Measurements from ENCODE around the gene E2F4. TPM values are rescaled to one million over a fixed set of nuclear protein-coding genes. Genes with fewer than 3 reads are reported as not detected.

The E2F4 gene
- total RNA-seq, 1 donor from 2014 or later: 32.4 TPM

DNA sequence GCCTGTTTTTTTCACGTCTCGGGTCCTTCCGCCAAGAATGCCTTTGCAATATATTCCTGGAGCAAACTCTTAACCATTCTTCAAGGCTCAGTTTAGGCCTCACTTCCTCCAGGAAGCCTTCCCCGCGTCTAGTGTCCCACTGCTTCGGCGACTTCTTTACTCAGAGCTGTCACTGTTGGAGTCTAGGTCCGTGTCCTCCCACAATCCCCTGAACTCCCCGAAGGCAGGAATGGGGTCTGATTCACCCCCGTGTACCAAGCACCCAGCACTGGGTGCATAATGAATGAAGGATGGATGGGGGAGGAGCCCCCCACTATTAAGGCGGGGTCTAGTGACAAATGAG lies 8.7 kb upstream of the E2F4 start:
- H3K9ac ChIP-seq (ENCODE audit: low read depth in 1 of 3, low read length in 3 of 3): peak overlapping the region; percentile 82 to 91 (median 89)
- H3K4me3 ChIP-seq (ENCODE audit: low read length in 3 of 3): peak overlapping the region; percentile 80 to 84 (median 82)
- peaks cover 37 to 54% (median 45%) of the 10 kb centered on the region in 3 donors for H3K4me1 ChIP-seq (ENCODE audit: control insufficient read depth in 3 of 3, insufficient read depth in 3 of 3, low read length in 3 of 3)
- no peaks in the 10 kb centered on the region for H3K27me3 ChIP-seq (ENCODE audit: control insufficient read depth in 3 of 3, insufficient read depth in 3 of 3, low read length in 3 of 3)
- H3K27ac ChIP-seq (ENCODE audit: low read depth, low read length): peak overlapping the region; percentile 95
- no peaks in the 10 kb centered on the region for H3K9me3 ChIP-seq (ENCODE audit: control insufficient read depth in 3 of 3, low read length in 3 of 3)
- H3K36me3 ChIP-seq (ENCODE audit: control insufficient read depth in 3 of 3, insufficient read depth in 3 of 3, low read length in 3 of 3): no peaks in the 10 kb centered on the region

GRCh38 chr16:67183627-67184452 lies 8.1 kb upstream of the E2F4 start, which contains the start of gene MATCAP1:
Gene MATCAP1, minus strand, starts transcription at chr16:67183963. Its CDS starts 3,353 bp downstream, at chr16:67180610.
- peaks cover 31 to 49% (median 42%) of the 10 kb centered on the region in 3 donors for H3K4me1 ChIP-seq (ENCODE audit: control insufficient read depth in 3 of 3, insufficient read depth in 3 of 3, low read length in 3 of 3)
- no peaks in the 10 kb centered on the region for H3K36me3 ChIP-seq (ENCODE audit: control insufficient read depth in 3 of 3, insufficient read depth in 3 of 3, low read length in 3 of 3)
- no peaks in the 10 kb centered on the region for H3K27me3 ChIP-seq (ENCODE audit: control insufficient read depth in 3 of 3, insufficient read depth in 3 of 3, low read length in 3 of 3)
- peak within 1 kb of the TSS; percentile 82 to 91 (median 89) for H3K9ac ChIP-seq (ENCODE audit: low read depth in 1 of 3, low read length in 3 of 3)
- no peaks in the 10 kb centered on the region for H3K9me3 ChIP-seq (ENCODE audit: control insufficient read depth in 3 of 3, low read length in 3 of 3)
- peak within 1 kb of the TSS; percentile 95 for H3K27ac ChIP-seq (ENCODE audit: low read depth, low read length)
- H3K4me3 ChIP-seq (ENCODE audit: low read length in 3 of 3): peak within 1 kb of the TSS; percentile 80 to 84 (median 82)

DNA sequence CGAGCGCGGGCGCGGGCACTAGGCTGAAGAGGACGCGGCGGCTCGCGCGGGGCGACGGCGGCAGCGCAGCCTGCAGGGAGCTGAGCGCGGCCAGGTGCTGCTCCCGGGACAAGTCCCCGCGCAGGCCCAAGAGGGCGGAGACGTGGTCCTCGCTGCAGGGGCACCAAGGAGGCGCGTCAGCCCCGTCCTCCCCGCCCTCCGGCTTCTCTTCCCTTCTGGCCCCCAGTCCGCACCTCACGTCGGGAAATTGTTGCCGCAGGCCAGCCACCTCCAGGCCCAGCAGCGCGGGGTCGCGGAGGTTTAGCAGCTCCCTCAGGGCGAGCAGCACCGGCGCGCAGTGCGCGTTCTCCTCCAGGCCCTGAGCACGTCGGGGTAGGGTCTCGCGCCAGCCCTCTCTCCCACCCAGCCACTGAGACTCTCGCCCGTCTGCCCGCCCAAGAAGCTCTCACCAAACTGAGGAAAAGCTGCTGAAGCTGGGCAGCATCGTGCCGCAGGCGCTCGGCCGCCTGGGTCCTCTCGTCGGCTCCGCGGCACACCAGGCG lies 7.4 kb upstream of the E2F4 start:
- Histone ChIP-seq H3K36me3 (ENCODE audit: control insufficient read depth in 3 of 3, insufficient read depth in 3 of 3, low read length in 3 of 3) (no peaks in the 10 kb centered on the region), H3K4me3 (ENCODE audit: low read length in 3 of 3) (peak overlapping the region; percentile 80 to 84 (median 82)), H3K9me3 (ENCODE audit: control insufficient read depth in 3 of 3, low read length in 3 of 3) (no peaks in the 10 kb centered on the region), H3K4me1 (ENCODE audit: control insufficient read depth in 3 of 3, insufficient read depth in 3 of 3, low read length in 3 of 3) (peaks cover 29 to 47% (median 39%) of the 10 kb centered on the region in 3 donors), H3K27ac (ENCODE audit: low read depth, low read length) (peak overlapping the region; percentile 95), H3K9ac (ENCODE audit: low read depth in 1 of 3, low read length in 3 of 3) (peak overlapping the region; percentile 82 to 91 (median 89)), H3K27me3 (ENCODE audit: control insufficient read depth in 3 of 3, insufficient read depth in 3 of 3, low read length in 3 of 3) (no peaks in the 10 kb centered on the region)

- Histone ChIP-seq H3K9me3 (ENCODE audit: control insufficient read depth in 3 of 3, low read length in 3 of 3) (no peaks in the 10 kb centered on the region), H3K36me3 (ENCODE audit: control insufficient read depth in 3 of 3, insufficient read depth in 3 of 3, low read length in 3 of 3) (no peaks in the 10 kb centered on the region), H3K27ac (ENCODE audit: low read depth, low read length) (no peak overlapping the region), H3K4me3 (ENCODE audit: low read length in 3 of 3) (peak overlapping the region; percentile 41 to 60 (median 52)), H3K27me3 (ENCODE audit: control insufficient read depth in 3 of 3, insufficient read depth in 3 of 3, low read length in 3 of 3) (no peaks in the 10 kb centered on the region), H3K4me1 (ENCODE audit: control insufficient read depth in 3 of 3, insufficient read depth in 3 of 3, low read length in 3 of 3) (peaks cover 29 to 47% (median 39%) of the 10 kb centered on the region in 3 donors), H3K9ac (ENCODE audit: low read depth in 1 of 3, low read length in 3 of 3) (peak overlapping the region in 2 of 3 donors; percentile 12 to 91)
Observed at GRCh38 chr16:67184995-67185650, 6.8 kb upstream of the E2F4 start.

GRCh38 chr16:67185651-67186134 lies 6.3 kb upstream of the E2F4 start:
- Histone ChIP-seq H3K27me3 (ENCODE audit: control insufficient read depth in 3 of 3, insufficient read depth in 3 of 3, low read length in 3 of 3) (no peaks in the 10 kb centered on the region), H3K4me3 (ENCODE audit: low read length in 3 of 3) (peak overlapping the region in 2 of 3 donors; percentile 41 to 60), H3K4me1 (ENCODE audit: control insufficient read depth in 3 of 3, insufficient read depth in 3 of 3, low read length in 3 of 3) (peaks cover 29 to 47% (median 39%) of the 10 kb centered on the region in 3 donors), H3K36me3 (ENCODE audit: control insufficient read depth in 3 of 3, insufficient read depth in 3 of 3, low read length in 3 of 3) (no peaks in the 10 kb centered on the region), H3K27ac (ENCODE audit: low read depth, low read length) (no peak overlapping the region), H3K9ac (ENCODE audit: low read depth in 1 of 3, low read length in 3 of 3) (peak overlapping the region in 2 of 3 donors; percentile 12 to 91), H3K9me3 (ENCODE audit: control insufficient read depth in 3 of 3, low read length in 3 of 3) (no peaks in the 10 kb centered on the region)

- H3K9me3 ChIP-seq (ENCODE audit: control insufficient read depth in 3 of 3, low read length in 3 of 3): no peaks in the 10 kb centered on the region
- H3K36me3 ChIP-seq (ENCODE audit: control insufficient read depth in 3 of 3, insufficient read depth in 3 of 3, low read length in 3 of 3): no peaks in the 10 kb centered on the region
- no peaks in the 10 kb centered on the region for H3K27me3 ChIP-seq (ENCODE audit: control insufficient read depth in 3 of 3, insufficient read depth in 3 of 3, low read length in 3 of 3)
- no peak overlapping the region for H3K27ac ChIP-seq (ENCODE audit: low read depth, low read length)
- no peak overlapping the region for H3K9ac ChIP-seq (ENCODE audit: low read depth in 1 of 3, low read length in 3 of 3)
- peaks cover 33 to 42% (median 40%) of the 10 kb centered on the region in 3 donors for H3K4me1 ChIP-seq (ENCODE audit: control insufficient read depth in 3 of 3, insufficient read depth in 3 of 3, low read length in 3 of 3)
- H3K4me3 ChIP-seq (ENCODE audit: low read length in 3 of 3): no peak overlapping the region
Observed at GRCh38 chr16:67186550-67186950, 5.4 kb upstream of the E2F4 start.

GRCh38 chr16:67187175-67187890 lies 4.6 kb upstream of the E2F4 start:
- H3K27me3 ChIP-seq (ENCODE audit: control insufficient read depth in 3 of 3, insufficient read depth in 3 of 3, low read length in 3 of 3): no peaks in the 10 kb centered on the region
- H3K4me1 ChIP-seq (ENCODE audit: control insufficient read depth in 3 of 3, insufficient read depth in 3 of 3, low read length in 3 of 3): peaks cover 35 to 41% (median 39%) of the 10 kb centered on the region in 3 donors
- no peak overlapping the region for H3K27ac ChIP-seq (ENCODE audit: low read depth, low read length)
- no peaks in the 10 kb centered on the region for H3K9me3 ChIP-seq (ENCODE audit: control insufficient read depth in 3 of 3, low read length in 3 of 3)
- H3K4me3 ChIP-seq (ENCODE audit: low read length in 3 of 3): no peak overlapping the region
- no peak overlapping the region for H3K9ac ChIP-seq (ENCODE audit: low read depth in 1 of 3, low read length in 3 of 3)
- no peaks in the 10 kb centered on the region for H3K36me3 ChIP-seq (ENCODE audit: control insufficient read depth in 3 of 3, insufficient read depth in 3 of 3, low read length in 3 of 3)

- Histone ChIP-seq H3K4me3 (ENCODE audit: low read length in 3 of 3) (no peak overlapping the region), H3K9ac (ENCODE audit: low read depth in 1 of 3, low read length in 3 of 3) (no peak overlapping the region), H3K27ac (ENCODE audit: low read depth, low read length) (no peak overlapping the region), H3K9me3 (ENCODE audit: control insufficient read depth in 3 of 3, low read length in 3 of 3) (no peaks in the 10 kb centered on the region), H3K36me3 (ENCODE audit: control insufficient read depth in 3 of 3, insufficient read depth in 3 of 3, low read length in 3 of 3) (peaks cover 0 to 3% (median 2%) of the 10 kb centered on the region in 3 donors), H3K27me3 (ENCODE audit: control insufficient read depth in 3 of 3, insufficient read depth in 3 of 3, low read length in 3 of 3) (no peaks in the 10 kb centered on the region), H3K4me1 (ENCODE audit: control insufficient read depth in 3 of 3, insufficient read depth in 3 of 3, low read length in 3 of 3) (peaks cover 36 to 42% (median 41%) of the 10 kb centered on the region in 3 donors)
Observed at GRCh38 chr16:67188323-67188722, 3.6 kb upstream of the E2F4 start.

- no peaks in the 10 kb centered on the region for H3K27me3 ChIP-seq (ENCODE audit: control insufficient read depth in 3 of 3, insufficient read depth in 3 of 3, low read length in 3 of 3)
Observed at GRCh38 chr16:67188798-67189197, 3.2 kb upstream of the E2F4 start.

More at GRCh38 chr16:67188798-67189197, 3.2 kb upstream of the E2F4 start:
- H3K4me1 ChIP-seq (ENCODE audit: control insufficient read depth in 3 of 3, insufficient read depth in 3 of 3, low read length in 3 of 3): peaks cover 39 to 44% (median 43%) of the 10 kb centered on the region in 3 donors
- peaks cover 0 to 7% (median 5%) of the 10 kb centered on the region in 3 donors for H3K36me3 ChIP-seq (ENCODE audit: control insufficient read depth in 3 of 3, insufficient read depth in 3 of 3, low read length in 3 of 3)
- H3K4me3 ChIP-seq (ENCODE audit: low read length in 3 of 3): no peak overlapping the region
- no peak overlapping the region for H3K9ac ChIP-seq (ENCODE audit: low read depth in 1 of 3, low read length in 3 of 3)
- H3K27ac ChIP-seq (ENCODE audit: low read depth, low read length): no peak overlapping the region
- H3K9me3 ChIP-seq (ENCODE audit: control insufficient read depth in 3 of 3, low read length in 3 of 3): no peaks in the 10 kb centered on the region

Data from skeletal muscle tissue (tissue), 4 donors.